HCT116 (cell line): Measurements from ENCODE around the gene LIX1. TPM values are rescaled to one million over a fixed set of nuclear protein-coding genes. Genes with fewer than 3 reads are reported as not detected.

ENCODE experiments used
- ATAC-seq: fragments of 200-7000 bp; cut with Tn5 transposase; 2 replicates; pipeline ENCODE4 v1.9.1; 2020; ENCODE audit warnings: mild to moderate bottlenecking, moderate library complexity
- BruUV-seq: library from RNA; stranded (reverse); fragments of 400-500 nt; replicated peaks from 2 replicates; lab custom pipeline; 2021; lab: Mats Ljungman, UMichigan
- CTCF ChIA-PET: fragments of 300-600 bp; sonication (Branson Sonifier 250); formaldehyde crosslinking; loops from one replicate; lab custom pipeline; 2021; ENCODE audit warnings: antibody characterized with exemption; lab: Charles Lee
- POLR2A ChIA-PET: fragments of 300-600, 350-600 bp; sonication (Branson Sonifier 250); formaldehyde crosslinking; loops from one replicate; lab custom pipeline; 2021; ENCODE audit warnings: antibody characterized with exemption; lab: Charles Lee
- RAD21 ChIA-PET, 2 experiments: fragments of 300-600 bp; sonication (Branson Sonifier 250); formaldehyde crosslinking; loops; one replicate each; lab custom pipeline; 2023; ENCODE audit warnings: low total read pairs in 2 of 2; ENCODE audit not compliant: uncharacterized antibody in 2 of 2, unreplicated experiment in 2 of 2, low non-redundant PET in 1 of 2; lab: Charles Lee
- DNase-seq: peaks from one replicate; pipeline ENCODE4 v3.0.0-alpha.2; 2010; ENCODE audit warnings: low read depth, low spot score
- H2AFZ ChIP-seq: fragments of 200-600 bp; shearing (Covaris generic), sonication (generic); 2 replicates; pipeline ENCODE4 v1.6.1; 2017; ENCODE audit warnings: low read depth, mixed run types, mixed read lengths, antibody characterized with exemption, low read length; ENCODE audit not compliant: poor library complexity, severe bottlenecking
- H3K27ac ChIP-seq: 2 replicates; pipeline ENCODE4 v1.5.1; 2012; ENCODE audit warnings: low read depth, low read length
- H3K27me3 ChIP-seq: fragments of 200-600 bp; sonication (generic); 2 replicates; pipeline ENCODE4 v1.6.1; 2016; ENCODE audit warnings: mixed run types, low read length, mixed read lengths; ENCODE audit not compliant: insufficient read depth
- H3K36me3 ChIP-seq, 2 experiments: fragments of 200-500 bp in 1 of 2; fragments of 200-600 bp in 1 of 2; sonication (Bioruptor generic) in 1 of 2; sonication (generic) in 1 of 2; 2 replicates each; pipeline versions ENCODE4 v1.5.1 to v1.6.1; 2014 to 2016; ENCODE audit warnings: low read length in 2 of 2, inconsistent platforms in 1 of 2, mixed read lengths in 1 of 2, mixed run types in 1 of 2; ENCODE audit not compliant: insufficient read depth in 2 of 2, control insufficient read depth in 1 of 2
- H3K4me1 ChIP-seq, 2 experiments: fragments of 200-600 bp in 1 of 2; sonication (generic) in 1 of 2; 2 replicates each; pipeline versions ENCODE4 v1.5.1 to v1.6.1; 2012 to 2017; ENCODE audit warnings: low read length in 2 of 2, inconsistent platforms in 1 of 2, mild to moderate bottlenecking in 1 of 2, mixed read lengths in 1 of 2, mixed run types in 1 of 2, moderate library complexity in 1 of 2; ENCODE audit not compliant: insufficient read depth in 2 of 2, control insufficient read depth in 1 of 2
- H3K4me2 ChIP-seq: fragments of 200-600 bp; sonication (generic); 2 replicates; pipeline ENCODE4 v1.6.1; 2017; ENCODE audit warnings: mixed run types, low read length, mixed read lengths
- H3K4me3 ChIP-seq, 2 experiments: fragments of 200-600 bp in 1 of 2; sonication (generic) in 1 of 2; replicated peaks in 1 of 2; 2 replicates each; pipeline ENCODE4 v1.5.1; 2011 to 2016; ENCODE audit warnings: low read length in 2 of 2, control low read depth in 1 of 2, low read depth in 1 of 2, mild to moderate bottlenecking in 1 of 2, mixed read lengths in 1 of 2, mixed run types in 1 of 2
- H3K79me2 ChIP-seq: fragments of 200-600 bp; sonication (generic); 2 replicates; pipeline ENCODE4 v1.6.1; 2017; ENCODE audit warnings: mild to moderate bottlenecking, mixed run types, low read length, moderate library complexity, mixed read lengths; ENCODE audit not compliant: insufficient read depth
- H3K9ac ChIP-seq: fragments of 200-600 bp; sonication (generic); 2 replicates; pipeline ENCODE4 v1.6.1; 2016; ENCODE audit warnings: low read length, mixed read lengths
- H3K9me2 ChIP-seq: fragments of 200-600 bp; sonication (generic), shearing (Covaris generic); 2 replicates; pipeline ENCODE4 v1.6.1; 2017; ENCODE audit warnings: mixed run types, mild to moderate bottlenecking, moderate library complexity; ENCODE audit not compliant: insufficient read depth
- H3K9me3 ChIP-seq, 2 experiments: fragments of 200-500 bp in 1 of 2; fragments of 200-600 bp in 1 of 2; sonication (Bioruptor generic) in 1 of 2; sonication (generic) in 1 of 2; 2 replicates each; pipeline ENCODE4 v1.6.1; 2014 to 2017; ENCODE audit warnings: low read length in 2 of 2, mixed read lengths in 2 of 2, inconsistent platforms in 1 of 2, low read depth in 1 of 2, mild to moderate bottlenecking in 1 of 2, mixed run types in 1 of 2, moderate library complexity in 1 of 2; ENCODE audit not compliant: control insufficient read depth in 1 of 2, insufficient read depth in 1 of 2
- H4K20me1 ChIP-seq: fragments of 200-600 bp; sonication (generic), shearing (Covaris generic); 2 replicates; pipeline ENCODE4 v1.6.1; 2017; ENCODE audit warnings: mixed run types, mild to moderate bottlenecking, moderate library complexity; ENCODE audit not compliant: insufficient read depth
- ATF3 ChIP-seq: IDR thresholded peaks from 2 replicates; pipeline ENCODE4 v1.6.1; 2012
- CEBPB ChIP-seq: IDR thresholded peaks from 2 replicates; pipeline ENCODE4 v1.6.1; 2012; ENCODE audit warnings: low read depth
- ELF1 ChIP-seq: IDR thresholded peaks from 2 replicates; pipeline ENCODE4 v1.6.1; 2012; ENCODE audit warnings: low read depth, borderline replicate concordance
- EZH2 ChIP-seq: fragments of 200-600 bp; sonication (generic); IDR thresholded peaks from 2 replicates; pipeline ENCODE4 v1.6.1; 2017; ENCODE audit warnings: antibody characterized with exemption, mixed run types
- EZH2phosphoT487 ChIP-seq: fragments of 200-600 bp; IDR thresholded peaks from 2 replicates; pipeline ENCODE4 v1.6.1; 2018; ENCODE audit warnings: antibody characterized with exemption, borderline replicate concordance
- FOSL1 ChIP-seq: IDR thresholded peaks from 2 replicates; pipeline ENCODE4 v1.6.1; 2012; ENCODE audit warnings: low read depth
- MAX ChIP-seq: IDR thresholded peaks from 2 replicates; pipeline ENCODE4 v1.6.1; 2012
- POLR2A ChIP-seq: IDR thresholded peaks from 2 replicates; pipeline ENCODE4 v1.7.0; 2011; ENCODE audit warnings: borderline replicate concordance; ENCODE audit not compliant: insufficient read depth, insufficient read length; ENCODE audit errors: extremely low read depth
- RAD21 ChIP-seq: IDR thresholded peaks from 2 replicates; pipeline ENCODE4 v1.6.1; 2012; ENCODE audit warnings: low read depth, mild to moderate bottlenecking
- SRF ChIP-seq: IDR thresholded peaks from 2 replicates; pipeline ENCODE4 v1.6.1; 2012; ENCODE audit warnings: low read depth
- TCF7L2 ChIP-seq: IDR thresholded peaks from 2 replicates; pipeline ENCODE4 v1.7.0; 2011; ENCODE audit warnings: borderline replicate concordance, inconsistent platforms; ENCODE audit not compliant: insufficient read depth, insufficient read length; ENCODE audit errors: extremely low read depth
- YY1 ChIP-seq: IDR thresholded peaks from 2 replicates; pipeline ENCODE4 v1.6.1; 2011; ENCODE audit warnings: low read length, low read depth, moderate library complexity, mild to moderate bottlenecking; ENCODE audit not compliant: insufficient replicate concordance; ENCODE audit errors: extremely low read depth
- ZBTB33 ChIP-seq: IDR thresholded peaks from 2 replicates; pipeline ENCODE4 v1.6.1; 2011; ENCODE audit warnings: mild to moderate bottlenecking, low read length, moderate library complexity; ENCODE audit not compliant: insufficient replicate concordance; ENCODE audit errors: extremely low read depth
- ZFX ChIP-seq: fragments of 450-650 bp; IDR thresholded peaks from 2 replicates; pipeline ENCODE4 v1.6.1; 2017
- ZNF274 ChIP-seq: fragments of 200-500 bp; sonication (Bioruptor generic); IDR thresholded peaks from 2 replicates; pipeline ENCODE4 v1.6.1; 2014; ENCODE audit warnings: mild to moderate bottlenecking, low read depth, low read length, inconsistent platforms
- intact Hi-C: fragments of 100-400 bp; cut with micrococcal nuclease; formaldehyde crosslinking; loops from 2 replicates; pipeline ENCODE4 v1.10.0; 2022
- total RNA-seq: library from RNA; stranded (reverse); gene quantifications from one replicate; pipeline ENCODE4 v1.2.1, GENCODE V29; 2021; ENCODE audit not compliant: unreplicated experiment

LIX1 gene
- total RNA-seq, 1 experiment from 2014 or later = not detected

- H3K9me3 ChIP-seq = no peaks in the 10 kb centered on the region
- H3K9ac ChIP-seq = no peak overlapping the region
- BruUV-seq = no TSS peak
- no peak overlapping the region for H3K27ac ChIP-seq
- H3K4me1 ChIP-seq = no peaks in the 10 kb centered on the region
- H3K4me2 ChIP-seq = no peak overlapping the region
- no peak for TF ChIP-seq TCF7L2
- TF ChIP-seq ZNF274 = no peak
- no peak for TF ChIP-seq ELF1
- TF ChIP-seq EZH2phosphoT487 = no peak
- no peak for TF ChIP-seq YY1
- no peak for TF ChIP-seq ATF3
- TF ChIP-seq MAX = no peak
- no peaks in the 10 kb centered on the region for H4K20me1 ChIP-seq
- ATAC-seq = no peak
- intact Hi-C loops = no loop called here
- no peak overlapping the region for H3K4me3 ChIP-seq
- H3K27me3 ChIP-seq = no peaks in the 10 kb centered on the region
- H3K9me2 ChIP-seq = no peaks in the 10 kb centered on the region
- CTCF ChIA-PET = no interaction called here
- RAD21 ChIA-PET = no interaction called here
- no peaks in the 10 kb centered on the region for H3K36me3 ChIP-seq
- no peak overlapping the region for H2AFZ ChIP-seq
- POLR2A ChIA-PET = no interaction called here
- H3K79me2 ChIP-seq = no peaks in the 10 kb centered on the region
- DNase-seq = no peak
Measured at GRCh38 chr5:97136475-97136874, 5.9 kb downstream of the LIX1 start.

- Histone ChIP-seq H3K27me3 (no peaks in the 10 kb centered on the region), H3K9me2 (no peaks in the 10 kb centered on the region), H4K20me1 (no peaks in the 10 kb centered on the region), H3K4me3 (no peak overlapping the region), H3K4me1 (no peaks in the 10 kb centered on the region), H2AFZ (no peak overlapping the region), H3K79me2 (no peaks in the 10 kb centered on the region), H3K36me3 (no peaks in the 10 kb centered on the region), H3K9me3 (no peaks in the 10 kb centered on the region), H3K4me2 (no peak overlapping the region), H3K9ac (no peak overlapping the region), H3K27ac (no peak overlapping the region)
- DNase-seq = no peak
- CTCF ChIA-PET = no interaction called here
- no peak for ATAC-seq
- BruUV-seq = no TSS peak
- RAD21 ChIA-PET = no interaction called here
- intact Hi-C loops = no loop called here
- POLR2A ChIA-PET = no interaction called here
- TF ChIP-seq EZH2 (no peak), POLR2A (no peak), FOSL1 (no peak), MAX (no peak), ELF1 (no peak), ZBTB33 (no peak), CEBPB (no peak), SRF (no peak), YY1 (no peak), TCF7L2 (no peak), RAD21 (no peak), EZH2phosphoT487 (no peak), ZFX (no peak), ZNF274 (no peak)
Measured at GRCh38 chr5:97135868-97136267, 6.5 kb downstream of the LIX1 start.
